Stimulated activated effector memory CD8-positive, alpha-beta T cell treated with anti-CD3 and anti-CD28 coated beads, Interleukin-12 subunit alpha, Interleukin-12 subunit beta, amount 100 ng/mL, for 72 hours (primary cell): ENCODE data around the gene PRPF6.
A peak's percentile ranks its signal among the peaks of the same experiment; 100 is the strongest.
"Not testable (repeated sequence)": the region's sequence is repeated elsewhere in the genome, so short reads cannot be mapped to it uniquely, and the experiment has no call there.

Experiments used
- ATAC-seq: fragments of 150-1000 bp; cut with Tn5 transposase; 2 replicates; pipeline ENCODE4 v1.10.0; 2021
- DNase-seq, 2 donors: peaks; one replicate each; pipeline ENCODE4 v3.0.0; 2021 to 2022; ENCODE audit warnings: low spot score in 2 of 2
- H3K27ac Mint-ChIP-seq: one replicate; pipeline ENCODE4 v1.8.0; 2022; ENCODE audit warnings: mild to moderate bottlenecking, mixed read lengths
- H3K36me3 Mint-ChIP-seq: one replicate; pipeline ENCODE4 v1.8.0; 2022; ENCODE audit warnings: mild to moderate bottlenecking, mixed read lengths
- H3K4me1 Mint-ChIP-seq: one replicate; pipeline ENCODE4 v1.8.0; 2022; ENCODE audit warnings: mixed read lengths
- H3K4me3 Mint-ChIP-seq: one replicate; pipeline ENCODE4 v1.8.0; 2022; ENCODE audit warnings: mild to moderate bottlenecking, mixed read lengths
- H3K9me3 Mint-ChIP-seq: one replicate; pipeline ENCODE4 v1.8.0; 2022; ENCODE audit warnings: mixed read lengths

Gene PRPF6

GRCh38 chr20:63963348-63963741, 17.6 kb upstream of the PRPF6 start:
- DNase-seq = no peak
- peaks cover 1% of the 10 kb centered on the region for H3K4me1 Mint-ChIP-seq
- H3K36me3 Mint-ChIP-seq = peaks cover 15% of the 10 kb centered on the region
- H3K9me3 Mint-ChIP-seq = peaks cover 2% of the 10 kb centered on the region
- ATAC-seq = no peak
- no peak overlapping the region for H3K27ac Mint-ChIP-seq
- H3K4me3 Mint-ChIP-seq = no peak overlapping the region

- Mint-ChIP-seq H3K36me3 (peaks cover 20% of the 10 kb centered on the region), H3K9me3 (peaks cover 2% of the 10 kb centered on the region), H3K27ac (no peak overlapping the region), H3K4me3 (no peak overlapping the region), H3K4me1 (peaks cover 6% of the 10 kb centered on the region)
- ATAC-seq (no peak), DNase-seq (no peak)
Measured at GRCh38 chr20:63963784-63964301, 17.1 kb upstream of the PRPF6 start.

- peaks cover 9% of the 10 kb centered on the region for H3K4me1 Mint-ChIP-seq
- no peak overlapping the region for H3K27ac Mint-ChIP-seq
- DNase-seq (no peak), ATAC-seq (no peak)
- peaks cover 2% of the 10 kb centered on the region for H3K9me3 Mint-ChIP-seq
- no peak overlapping the region for H3K4me3 Mint-ChIP-seq
- peaks cover 25% of the 10 kb centered on the region for H3K36me3 Mint-ChIP-seq
Measured at GRCh38 chr20:63964412-63964811, 16.5 kb upstream of the PRPF6 start.

- DNase-seq (no peak), ATAC-seq (no peak)
- H3K36me3 Mint-ChIP-seq = peaks cover 36% of the 10 kb centered on the region
- peaks cover 9% of the 10 kb centered on the region for H3K4me1 Mint-ChIP-seq
- H3K9me3 Mint-ChIP-seq = peaks cover 2% of the 10 kb centered on the region
- no peak overlapping the region for H3K27ac Mint-ChIP-seq
- H3K4me3 Mint-ChIP-seq = no peak overlapping the region
Measured at GRCh38 chr20:63966172-63966943, 14.6 kb upstream of the PRPF6 start.

- H3K27ac Mint-ChIP-seq = no peak overlapping the region
- DNase-seq (no peak), ATAC-seq (no peak)
- H3K36me3 Mint-ChIP-seq = peaks cover 33% of the 10 kb centered on the region
- peaks cover 2% of the 10 kb centered on the region for H3K9me3 Mint-ChIP-seq
- peaks cover 9% of the 10 kb centered on the region for H3K4me1 Mint-ChIP-seq
- H3K4me3 Mint-ChIP-seq = no peak overlapping the region
Measured at GRCh38 chr20:63966944-63967322, 14.0 kb upstream of the PRPF6 start.

- Mint-ChIP-seq H3K4me1 (peaks cover 9% of the 10 kb centered on the region), H3K9me3 (peaks cover 2% of the 10 kb centered on the region), H3K36me3 (peaks cover 33% of the 10 kb centered on the region), H3K27ac (peak overlapping the region; percentile 91), H3K4me3 (peak overlapping the region; percentile 81)
- DNase-seq (no peak), ATAC-seq (no peak)
Measured at GRCh38 chr20:63967330-63968135, 13.4 kb upstream of the PRPF6 start.

GRCh38 chr20:63968136-63968927, 12.6 kb upstream of the PRPF6 start:
- Mint-ChIP-seq H3K4me3 (peak overlapping the region; percentile 81), H3K4me1 (peaks cover 17% of the 10 kb centered on the region), H3K9me3 (peaks cover 2% of the 10 kb centered on the region), H3K36me3 (peaks cover 37% of the 10 kb centered on the region), H3K27ac (peak overlapping the region; percentile 91)
- no peak for DNase-seq
- ATAC-seq = no peak

- peak overlapping the region; percentile 81 for H3K4me3 Mint-ChIP-seq
- H3K9me3 Mint-ChIP-seq = peaks cover 2% of the 10 kb centered on the region
- H3K4me1 Mint-ChIP-seq = peaks cover 25% of the 10 kb centered on the region
- DNase-seq = peak in 1 of 2 donors; percentile 57
- peak; percentile 20 for ATAC-seq
- peaks cover 45% of the 10 kb centered on the region for H3K36me3 Mint-ChIP-seq
- peak overlapping the region; percentile 91 for H3K27ac Mint-ChIP-seq
Measured at GRCh38 chr20:63968928-63969760, 11.8 kb upstream of the PRPF6 start.

GRCh38 chr20:63969838-63970713, 10.9 kb upstream of the PRPF6 start, which contains the start of gene ZNF512B:
TSS of gene ZNF512B (minus strand) at chr20:63969930. CDS start at chr20:63967950, 1,980 bp downstream.
- Mint-ChIP-seq H3K4me3 (peak within 1 kb of the TSS; percentile 81), H3K4me1 (peaks cover 26% of the 10 kb centered on the region), H3K9me3 (peaks cover 2% of the 10 kb centered on the region), H3K36me3 (peaks cover 54% of the 10 kb centered on the region), H3K27ac (peak within 1 kb of the TSS; percentile 91)
- DNase-seq (peak in 1 of 2 donors; percentile 75), ATAC-seq (peak; percentile 27)

- DNase-seq = peak in 1 of 2 donors; percentile 54
- Mint-ChIP-seq H3K36me3 (peaks cover 62% of the 10 kb centered on the region), H3K4me1 (peaks cover 28% of the 10 kb centered on the region), H3K4me3 (peak overlapping the region; percentile 42), H3K9me3 (peaks cover 2% of the 10 kb centered on the region), H3K27ac (peak overlapping the region; percentile 63)
- ATAC-seq = no peak
Measured at GRCh38 chr20:63970714-63971431, 10.1 kb upstream of the PRPF6 start.

GRCh38 chr20:63971960-63972311, 9.0 kb upstream of the PRPF6 start:
- not testable (repeated sequence) for H3K4me3 Mint-ChIP-seq, ATAC-seq, H3K27ac Mint-ChIP-seq, H3K9me3 Mint-ChIP-seq, DNase-seq
- peaks cover 39% of the 10 kb centered on the region for H3K4me1 Mint-ChIP-seq
- H3K36me3 Mint-ChIP-seq = peaks cover 73% of the 10 kb centered on the region

GRCh38 chr20:63972312-63973159, 8.4 kb upstream of the PRPF6 start:
- no peak overlapping the region for H3K4me3 Mint-ChIP-seq
- H3K36me3 Mint-ChIP-seq = peaks cover 79% of the 10 kb centered on the region
- no peaks in the 10 kb centered on the region for H3K9me3 Mint-ChIP-seq
- DNase-seq (peak in 1 of 2 donors; percentile 52), ATAC-seq (no peak)
- H3K4me1 Mint-ChIP-seq = peaks cover 45% of the 10 kb centered on the region
- H3K27ac Mint-ChIP-seq = peak overlapping the region; percentile 82
